ENCODE results near the gene CALR3.
"Not testable (repeated sequence)": the region's sequence is repeated elsewhere in the genome, so short reads cannot be mapped to it uniquely, and the experiment has no call there.

CALR3 gene, protein sequence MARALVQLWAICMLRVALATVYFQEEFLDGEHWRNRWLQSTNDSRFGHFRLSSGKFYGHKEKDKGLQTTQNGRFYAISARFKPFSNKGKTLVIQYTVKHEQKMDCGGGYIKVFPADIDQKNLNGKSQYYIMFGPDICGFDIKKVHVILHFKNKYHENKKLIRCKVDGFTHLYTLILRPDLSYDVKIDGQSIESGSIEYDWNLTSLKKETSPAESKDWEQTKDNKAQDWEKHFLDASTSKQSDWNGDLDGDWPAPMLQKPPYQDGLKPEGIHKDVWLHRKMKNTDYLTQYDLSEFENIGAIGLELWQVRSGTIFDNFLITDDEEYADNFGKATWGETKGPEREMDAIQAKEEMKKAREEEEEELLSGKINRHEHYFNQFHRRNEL

DNA sequence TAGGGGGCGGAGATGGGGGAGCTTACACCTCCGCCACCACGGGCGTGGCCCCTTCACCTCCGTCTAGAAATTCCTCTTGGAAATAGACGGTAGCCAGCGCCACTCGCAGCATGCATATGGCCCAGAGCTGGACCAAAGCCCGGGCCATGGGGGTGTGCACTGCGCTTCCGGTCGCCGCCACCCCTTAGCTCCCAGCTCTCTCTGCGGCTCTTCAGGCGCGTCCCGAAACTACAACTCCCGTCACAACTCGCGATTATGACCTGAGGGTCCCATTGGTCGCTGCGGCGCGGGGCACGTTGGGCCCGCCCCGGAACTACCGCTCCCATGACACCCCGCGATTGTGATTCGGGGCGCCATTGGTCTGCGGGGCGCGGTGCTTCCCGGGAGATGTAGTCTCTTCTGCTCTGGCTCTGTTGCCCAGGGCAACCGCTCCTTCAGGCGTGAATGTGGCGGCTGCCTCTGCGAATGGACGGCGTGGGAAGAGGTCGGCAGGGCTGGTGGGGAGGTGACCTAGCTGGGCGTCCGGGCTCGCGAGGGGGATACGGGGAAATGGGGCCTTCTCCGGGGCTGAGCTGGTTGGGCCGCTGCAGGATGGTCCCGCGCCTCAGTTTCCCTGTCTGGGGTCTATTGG is at the start of gene CALR3, which contains the start of gene C19orf44:
TSS of gene CALR3 (minus strand) at position 186 of the 631 bp plus-strand sequence. CDS start at position 148, 38 bp downstream.
TSS of gene C19orf44 (plus strand) at position 413 of the 631 bp plus-strand sequence. CDS start 4,399 bp downstream, outside the sequence.
- Histone ChIP-seq H3K4me1 (ENCODE audit: control insufficient read depth in 1 of 2, insufficient read depth in 1 of 2, low read depth in 1 of 2, low read length in 1 of 2) (peaks cover 11 to 12% of the 10 kb centered on the region in 2 experiments), H3K27me3 (no peaks in the 10 kb centered on the region), H3K27ac (peak within 1 kb of the TSS; percentile 49), H3K36me3 (no peaks in the 10 kb centered on the region), H3K9me3 (no peaks in the 10 kb centered on the region), H3K4me3 (ENCODE audit: low read depth in 1 of 2, low read length in 1 of 2) (peak within 1 kb of the TSS; percentile 86 to 94)
- TF ChIP-seq, protein P1, sequence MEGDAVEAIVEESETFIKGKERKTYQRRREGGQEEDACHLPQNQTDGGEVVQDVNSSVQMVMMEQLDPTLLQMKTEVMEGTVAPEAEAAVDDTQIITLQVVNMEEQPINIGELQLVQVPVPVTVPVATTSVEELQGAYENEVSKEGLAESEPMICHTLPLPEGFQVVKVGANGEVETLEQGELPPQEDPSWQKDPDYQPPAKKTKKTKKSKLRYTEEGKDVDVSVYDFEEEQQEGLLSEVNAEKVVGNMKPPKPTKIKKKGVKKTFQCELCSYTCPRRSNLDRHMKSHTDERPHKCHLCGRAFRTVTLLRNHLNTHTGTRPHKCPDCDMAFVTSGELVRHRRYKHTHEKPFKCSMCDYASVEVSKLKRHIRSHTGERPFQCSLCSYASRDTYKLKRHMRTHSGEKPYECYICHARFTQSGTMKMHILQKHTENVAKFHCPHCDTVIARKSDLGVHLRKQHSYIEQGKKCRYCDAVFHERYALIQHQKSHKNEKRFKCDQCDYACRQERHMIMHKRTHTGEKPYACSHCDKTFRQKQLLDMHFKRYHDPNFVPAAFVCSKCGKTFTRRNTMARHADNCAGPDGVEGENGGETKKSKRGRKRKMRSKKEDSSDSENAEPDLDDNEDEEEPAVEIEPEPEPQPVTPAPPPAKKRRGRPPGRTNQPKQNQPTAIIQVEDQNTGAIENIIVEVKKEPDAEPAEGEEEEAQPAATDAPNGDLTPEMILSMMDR (IDR thresholded peaks at IDR 0.05): peak; percentile 78

DNA sequence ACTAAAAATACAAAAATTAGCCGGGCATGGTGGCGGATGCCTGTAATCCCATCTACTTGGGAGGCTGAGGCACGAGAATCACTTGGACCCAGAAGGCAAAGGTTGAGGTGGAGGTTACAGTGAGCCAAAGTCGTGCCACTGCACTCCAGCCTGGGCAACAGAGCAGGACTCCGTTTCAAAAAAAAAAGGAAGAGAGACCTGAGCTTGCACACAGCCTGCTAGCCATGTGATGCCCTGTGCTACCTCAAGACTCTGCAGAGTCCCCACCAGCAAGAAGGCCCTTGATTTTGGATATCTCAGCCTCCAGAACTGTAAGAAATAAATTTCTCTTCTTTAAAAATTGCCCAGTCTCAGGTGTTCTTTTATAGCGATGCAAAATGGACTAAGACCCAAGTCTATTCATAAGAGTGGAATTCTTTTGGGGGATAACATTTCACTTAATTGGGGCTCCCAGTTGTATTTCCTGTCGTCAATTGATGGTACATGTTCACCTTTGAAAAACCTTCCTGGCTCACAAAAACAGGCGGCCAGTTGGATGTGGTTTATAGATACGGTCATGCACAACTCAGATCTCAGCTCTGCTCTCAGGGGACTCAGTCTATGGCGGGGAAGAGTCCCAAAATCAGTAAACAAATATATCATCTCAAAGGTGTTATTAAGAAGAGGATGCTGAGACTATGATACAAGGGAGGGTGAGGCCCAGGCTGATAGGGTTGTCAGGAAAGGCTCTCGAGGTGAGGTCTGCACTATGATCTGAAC is 48.7 kb upstream of the CALR3 start:
- H3K9me3 ChIP-seq: no peaks in the 10 kb centered on the region
- no peak overlapping the region for H3K27ac ChIP-seq
- no peaks in the 10 kb centered on the region for H3K27me3 ChIP-seq
- H3K4me3 ChIP-seq (ENCODE audit: low read depth in 1 of 2, low read length in 1 of 2): no peak overlapping the region
- H3K36me3 ChIP-seq: peaks cover 2% of the 10 kb centered on the region
- H3K4me1 ChIP-seq (ENCODE audit: control insufficient read depth in 1 of 2, insufficient read depth in 1 of 2, low read depth in 1 of 2, low read length in 1 of 2): peaks cover 38 to 39% of the 10 kb centered on the region in 2 experiments
- TF ChIP-seq, protein P1 (IDR thresholded peaks at IDR 0.05): no peak

DNA sequence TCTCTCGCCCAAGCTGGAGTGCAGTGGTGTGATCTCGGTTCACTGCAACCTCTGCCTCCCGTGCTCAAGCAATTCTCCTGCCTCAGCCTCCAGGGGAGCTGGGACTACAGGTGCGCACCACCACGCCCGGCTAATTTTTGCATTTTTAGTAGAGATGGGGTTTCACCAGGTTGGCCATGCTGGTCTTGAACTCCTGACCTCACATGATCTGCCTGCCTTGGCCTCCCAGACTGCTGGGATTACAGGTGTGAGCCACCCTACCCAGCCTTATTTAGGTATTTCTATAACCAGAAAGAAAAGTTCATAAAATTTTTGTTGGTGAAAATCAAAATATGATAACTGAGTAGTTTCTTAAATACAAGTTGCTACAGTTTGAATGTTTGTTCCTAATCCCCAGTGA is 47.8 kb upstream of the CALR3 start:
- H3K4me3 ChIP-seq (ENCODE audit: low read depth in 1 of 2, low read length in 1 of 2); H3K9me3 ChIP-seq; H3K27me3 ChIP-seq; H3K27ac ChIP-seq; H3K36me3 ChIP-seq: not testable (repeated sequence)
- H3K4me1 ChIP-seq (ENCODE audit: control insufficient read depth in 1 of 2, insufficient read depth in 1 of 2, low read depth in 1 of 2, low read length in 1 of 2): peaks cover 38 to 39% of the 10 kb centered on the region in 2 experiments

DNA sequence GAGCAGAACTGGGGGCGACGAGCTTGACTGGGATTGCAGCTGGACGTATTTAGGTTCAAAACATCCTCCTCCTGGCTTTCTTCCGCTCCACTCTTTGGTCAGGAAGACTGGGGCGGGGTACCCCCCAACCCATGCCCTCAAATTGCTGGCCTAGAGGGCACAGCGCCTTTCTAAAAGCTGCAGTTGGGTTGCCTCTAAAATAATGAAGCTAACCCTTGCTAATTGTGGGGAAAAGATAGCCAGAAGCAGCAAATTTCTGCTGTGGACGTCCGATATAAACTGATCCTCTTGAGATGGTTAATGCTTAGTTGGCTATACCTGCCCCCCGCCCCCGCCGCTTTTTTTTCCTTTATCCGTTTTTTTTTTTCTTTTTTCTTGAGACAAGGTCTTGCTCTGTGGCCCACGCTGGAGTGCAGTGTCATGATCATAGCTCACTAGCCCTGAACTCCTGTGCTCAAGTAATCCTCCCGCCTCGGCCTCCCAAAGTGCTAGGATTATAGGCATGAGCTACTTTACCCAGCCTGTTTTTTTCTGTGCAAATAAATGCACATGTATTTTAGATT is 47.0 kb upstream of the CALR3 start:
- H3K36me3 ChIP-seq: peaks cover 15% of the 10 kb centered on the region
- H3K27ac ChIP-seq: peak overlapping the region; percentile 88
- H3K4me1 ChIP-seq (ENCODE audit: control insufficient read depth in 1 of 2, insufficient read depth in 1 of 2, low read depth in 1 of 2, low read length in 1 of 2): peaks cover 36 to 37% of the 10 kb centered on the region in 2 experiments
- TF ChIP-seq, protein P1 (IDR thresholded peaks at IDR 0.05): no peak
- H3K4me3 ChIP-seq (ENCODE audit: low read depth in 1 of 2, low read length in 1 of 2): peak overlapping the region; percentile 95 to 97
- H3K9me3 ChIP-seq: no peaks in the 10 kb centered on the region
- H3K27me3 ChIP-seq: no peaks in the 10 kb centered on the region

DNA sequence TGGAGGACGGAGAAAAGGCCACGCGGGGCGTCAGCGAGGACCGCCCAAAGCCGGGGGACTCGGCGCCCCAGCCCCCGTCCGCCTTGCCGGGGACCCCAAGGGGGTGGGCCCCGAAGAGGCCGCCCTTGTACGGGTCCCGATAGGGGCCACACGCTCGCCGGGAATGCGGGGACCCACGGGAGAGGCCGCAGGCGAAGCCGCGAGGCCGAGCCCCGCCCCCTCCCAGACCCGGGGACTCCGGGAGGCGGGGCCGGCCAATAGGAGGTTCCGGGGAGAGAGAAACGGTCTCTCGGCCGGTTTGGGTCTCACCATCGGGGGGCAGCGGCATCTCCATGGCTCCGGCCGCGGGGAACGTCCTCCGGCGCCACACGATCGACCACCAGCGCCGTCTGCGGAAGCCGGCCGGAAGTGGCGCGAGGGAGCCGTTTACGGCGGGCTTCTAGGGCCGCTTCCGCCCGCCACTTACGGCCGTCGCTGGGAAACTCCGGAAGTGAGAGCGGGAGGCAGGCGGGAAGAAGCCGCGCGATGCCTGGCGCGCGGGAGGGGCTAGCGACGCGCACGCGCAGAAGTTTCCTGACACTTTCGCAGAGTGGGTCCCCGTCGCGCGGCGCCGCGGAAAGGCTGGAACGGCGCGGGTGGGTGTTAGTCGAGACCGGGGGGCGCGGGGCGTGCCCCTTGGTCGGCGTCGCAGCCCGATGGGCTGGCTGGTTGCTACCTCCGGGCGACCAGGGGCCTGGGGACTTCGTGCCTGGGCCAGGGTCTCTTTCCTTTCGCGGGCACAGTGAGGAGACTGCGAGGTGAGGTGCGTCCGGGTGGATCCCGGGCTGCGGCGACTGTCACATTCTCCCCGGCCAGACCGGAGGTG is 46.3 kb upstream of the CALR3 start, which contains the start of gene CHERP:
TSS of gene CHERP (minus strand) at position 393 of the 865 bp plus-strand sequence. CDS start at position 334, 59 bp downstream.
- H3K27ac ChIP-seq: peak within 1 kb of the TSS; percentile 88
- TF ChIP-seq, protein P1 (IDR thresholded peaks at IDR 0.05): peak; percentile 32
- H3K27me3 ChIP-seq: no peaks in the 10 kb centered on the region
- H3K4me3 ChIP-seq (ENCODE audit: low read depth in 1 of 2, low read length in 1 of 2): peak within 1 kb of the TSS; percentile 95 to 97
- H3K36me3 ChIP-seq: peaks cover 23% of the 10 kb centered on the region
- H3K4me1 ChIP-seq (ENCODE audit: control insufficient read depth in 1 of 2, insufficient read depth in 1 of 2, low read depth in 1 of 2, low read length in 1 of 2): peaks cover 29 to 30% of the 10 kb centered on the region in 2 experiments
- no peaks in the 10 kb centered on the region for H3K9me3 ChIP-seq
